ENCODE results near the gene STKLD1. TPM values are rescaled to one million over a fixed set of nuclear protein-coding genes. Genes with fewer than 3 reads are reported as not detected.
"Not testable (repeated sequence)": the region's sequence is repeated elsewhere in the genome, so short reads cannot be mapped to it uniquely, and the experiment has no call there.

Gene STKLD1
- total and polyA plus RNA-seq, 8 donors = 0.82 to 6.1 (median 3.4) TPM

GRCh38 chr9:133374612-133375115, 1.5 kb upstream of the STKLD1 start:
- ATAC-seq (no peak), DNase-seq (no peak)
- peaks cover 25 to 64% of the 10 kb centered on the region in 2 donors for H3K4me1 ChIP-seq
- intact Hi-C loops (cut with DNase I) = no loop called here
- H3K9me3 ChIP-seq = no peaks in the 10 kb centered on the region
- no peaks in the 10 kb centered on the region for H3K27me3 ChIP-seq
- H3K36me3 ChIP-seq = peaks cover 0 to 30% of the 10 kb centered on the region in 2 donors
- peak overlapping the region; percentile 91 to 97 for H3K4me3 ChIP-seq
- TF ChIP-seq, protein P1, sequence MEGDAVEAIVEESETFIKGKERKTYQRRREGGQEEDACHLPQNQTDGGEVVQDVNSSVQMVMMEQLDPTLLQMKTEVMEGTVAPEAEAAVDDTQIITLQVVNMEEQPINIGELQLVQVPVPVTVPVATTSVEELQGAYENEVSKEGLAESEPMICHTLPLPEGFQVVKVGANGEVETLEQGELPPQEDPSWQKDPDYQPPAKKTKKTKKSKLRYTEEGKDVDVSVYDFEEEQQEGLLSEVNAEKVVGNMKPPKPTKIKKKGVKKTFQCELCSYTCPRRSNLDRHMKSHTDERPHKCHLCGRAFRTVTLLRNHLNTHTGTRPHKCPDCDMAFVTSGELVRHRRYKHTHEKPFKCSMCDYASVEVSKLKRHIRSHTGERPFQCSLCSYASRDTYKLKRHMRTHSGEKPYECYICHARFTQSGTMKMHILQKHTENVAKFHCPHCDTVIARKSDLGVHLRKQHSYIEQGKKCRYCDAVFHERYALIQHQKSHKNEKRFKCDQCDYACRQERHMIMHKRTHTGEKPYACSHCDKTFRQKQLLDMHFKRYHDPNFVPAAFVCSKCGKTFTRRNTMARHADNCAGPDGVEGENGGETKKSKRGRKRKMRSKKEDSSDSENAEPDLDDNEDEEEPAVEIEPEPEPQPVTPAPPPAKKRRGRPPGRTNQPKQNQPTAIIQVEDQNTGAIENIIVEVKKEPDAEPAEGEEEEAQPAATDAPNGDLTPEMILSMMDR (IDR thresholded peaks at IDR 0.05) = no peak
- peak overlapping the region; percentile 97 for H3K27ac ChIP-seq

DNA sequence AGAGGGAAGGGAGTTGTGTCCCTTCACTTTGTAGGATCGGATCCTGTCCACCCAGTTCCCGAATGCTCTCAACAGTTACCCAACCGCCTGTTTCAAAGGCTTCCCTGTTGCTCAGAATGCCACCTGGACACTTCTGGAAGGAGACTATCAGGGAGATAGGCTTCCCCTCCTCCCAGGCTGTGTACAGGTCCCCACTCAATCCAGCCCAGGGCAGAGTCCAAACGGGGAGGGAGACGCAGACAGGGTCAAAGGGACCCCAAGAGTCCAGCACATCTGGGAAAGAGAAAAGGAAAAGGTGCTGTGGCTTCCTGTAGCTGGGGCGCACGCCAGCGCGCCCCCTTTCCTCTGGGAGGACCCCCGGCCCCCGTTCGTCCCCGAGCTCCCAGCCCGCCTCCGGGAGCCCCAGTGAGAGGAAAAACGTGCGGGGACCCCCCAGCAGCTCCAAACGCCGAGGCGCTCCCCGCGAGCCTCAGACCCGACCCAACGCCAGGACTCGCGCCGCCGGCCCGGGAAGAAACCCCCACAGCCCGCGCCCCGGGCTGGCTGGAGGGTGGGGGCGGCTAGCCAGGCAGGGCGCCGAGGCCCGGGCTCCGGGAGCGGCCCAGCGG, 946 bp upstream of the STKLD1 start:
- TF ChIP-seq, protein P1 (IDR thresholded peaks at IDR 0.05) = no peak
- intact Hi-C loops (cut with DNase I) = no loop called here
- peak overlapping the region; percentile 97 for H3K27ac ChIP-seq
- H3K27me3 ChIP-seq = no peaks in the 10 kb centered on the region
- peak overlapping the region; percentile 91 to 97 for H3K4me3 ChIP-seq
- H3K4me1 ChIP-seq = peaks cover 21 to 59% of the 10 kb centered on the region in 2 donors
- DNase-seq = peak in 1 of 4 donors; percentile 29
- peak; percentile 41 for ATAC-seq
- H3K9me3 ChIP-seq = no peaks in the 10 kb centered on the region
- H3K36me3 ChIP-seq = peaks cover 0 to 25% of the 10 kb centered on the region in 2 donors

- H3K27me3 ChIP-seq; H3K9me3 ChIP-seq; intact Hi-C loops (cut with DNase I); H3K4me3 ChIP-seq; ATAC-seq; H3K27ac ChIP-seq: not testable (repeated sequence)
- DNase-seq = peak in 1 of 4 donors; percentile 62
- Histone ChIP-seq H3K4me1 (peaks cover under 1 to 38% of the 10 kb centered on the region in 2 donors), H3K36me3 (peaks cover 0 to 15% of the 10 kb centered on the region in 2 donors)
These were observed 1.1 kb downstream of the STKLD1 start for GRCh38 chr9:133377280-133377679.

DNA sequence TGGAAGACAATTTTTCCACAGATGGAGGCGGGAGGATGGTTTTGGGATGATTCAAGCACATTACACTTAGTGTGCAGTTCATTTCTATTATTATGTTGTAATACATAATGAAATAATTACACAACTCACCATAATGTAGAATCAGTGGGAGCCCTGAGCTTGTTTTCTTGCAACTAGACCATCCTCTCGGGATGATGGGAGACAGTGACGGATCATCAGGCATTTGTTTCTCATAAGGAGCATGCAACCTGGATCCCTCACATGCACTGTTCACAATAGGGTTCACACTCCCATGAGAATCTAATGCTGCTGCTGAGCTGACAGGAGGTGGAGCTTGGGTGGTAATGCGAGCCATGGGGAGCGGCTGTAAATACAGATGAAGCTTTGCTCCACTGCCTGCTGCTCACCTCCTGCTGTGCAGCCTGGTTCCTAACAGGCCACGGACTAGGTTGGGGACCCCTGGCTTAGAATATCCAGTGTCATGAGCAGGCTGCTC, 1.6 kb downstream of the STKLD1 start:
- no peak overlapping the region for H3K4me3 ChIP-seq
- ATAC-seq (no peak), DNase-seq (no peak)
- H3K27me3 ChIP-seq = no peaks in the 10 kb centered on the region
- no peak overlapping the region for H3K27ac ChIP-seq
- intact Hi-C loops (cut with DNase I) = no loop called here
- H3K4me1 ChIP-seq = peaks cover 0 to 33% of the 10 kb centered on the region in 2 donors
- peaks cover 0 to 10% of the 10 kb centered on the region in 2 donors for H3K36me3 ChIP-seq
- TF ChIP-seq, protein P1 (IDR thresholded peaks at IDR 0.05) = no peak
- no peaks in the 10 kb centered on the region for H3K9me3 ChIP-seq

DNA sequence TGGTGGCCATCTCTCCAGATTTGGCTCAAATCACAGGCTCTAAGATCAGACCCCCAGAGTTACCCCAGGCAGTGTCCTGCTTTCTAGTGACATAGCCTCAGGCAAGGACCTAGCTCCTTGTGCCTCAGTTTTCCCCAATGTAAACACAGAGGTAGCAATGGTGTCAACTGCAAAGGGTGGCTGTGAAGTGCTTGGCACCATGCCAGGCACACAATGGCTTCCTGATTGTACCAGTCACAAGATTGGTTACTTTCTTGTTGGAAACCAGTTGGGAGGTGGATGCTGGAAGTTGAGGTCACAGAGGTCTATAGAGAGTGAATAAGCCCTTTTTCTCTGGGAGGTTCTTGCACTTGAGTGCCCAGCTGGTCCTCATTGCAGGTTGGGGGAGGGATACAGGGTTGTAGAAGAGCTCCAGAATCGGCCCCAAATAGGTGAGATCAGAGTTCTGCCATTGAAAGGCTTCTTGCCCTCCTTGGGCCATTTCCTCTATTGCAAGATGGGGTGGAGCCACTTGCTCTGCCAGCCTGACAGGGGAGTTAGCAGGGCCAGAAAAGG, 2.3 kb downstream of the STKLD1 start:
- Histone ChIP-seq H3K36me3 (peaks cover 0 to 3% of the 10 kb centered on the region in 2 donors), H3K27me3 (no peaks in the 10 kb centered on the region), H3K9me3 (no peaks in the 10 kb centered on the region), H3K4me3 (no peak overlapping the region), H3K4me1 (peaks cover 0 to 26% of the 10 kb centered on the region in 2 donors), H3K27ac (no peak overlapping the region)
- DNase-seq (no peak), ATAC-seq (no peak)
- intact Hi-C loops (cut with DNase I) = no loop called here
- TF ChIP-seq, protein P1 (IDR thresholded peaks at IDR 0.05) = no peak
